ENCODE results near the gene ZNF385B. TPM values are rescaled to one million over a fixed set of nuclear protein-coding genes. Genes with fewer than 3 reads are reported as not detected.

Gene ZNF385B
- total RNA-seq, 2 donors from 2014 or later, result under 0.01 TPM; not detected in 1

DNA sequence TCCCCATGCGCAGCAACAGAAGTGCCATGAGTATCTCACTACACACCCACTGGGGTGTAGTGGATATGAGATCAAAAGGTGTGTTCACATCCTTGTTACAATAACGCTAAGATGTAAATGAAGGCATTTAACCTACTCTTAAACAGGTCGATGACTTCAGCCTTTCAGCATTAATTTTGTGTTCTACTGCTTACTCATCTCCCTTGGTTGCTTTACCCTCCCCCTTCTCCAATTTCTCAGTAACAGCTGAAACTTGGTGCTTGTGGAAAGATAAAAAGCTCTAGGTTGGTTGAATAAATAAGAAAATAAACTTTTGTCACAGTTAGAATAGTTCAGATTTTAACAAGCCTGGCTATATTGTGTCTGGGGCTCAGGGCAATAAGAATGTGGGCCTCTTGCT is 449.3 kb downstream of the ZNF385B start:
- Histone ChIP-seq H3K36me3 (replicated peaks in 1 of 2; ENCODE audit: insufficient read depth in 1 of 2, low read depth in 2 of 2) (no peaks in the 10 kb centered on the region), H3K27ac (no peak overlapping the region), H3K27me3 (no peaks in the 10 kb centered on the region), H3K9me3 (no peaks in the 10 kb centered on the region), H3K4me1 (no peaks in the 10 kb centered on the region), H3K4me3 (no peak overlapping the region)
- no peak for TF ChIP-seq CTCF (IDR thresholded peaks at IDR 0.05)
- no peak for TF ChIP-seq POLR2A (IDR thresholded peaks at IDR 0.05)
- 66 to 70% methylated on average over 3 of the region's 3 CpGs for WGBS, 2 donors
- ATAC-seq, result no peak
- intact Hi-C loops (cut with DNase I), result no loop called here
- DNase-seq, result no peak

DNA sequence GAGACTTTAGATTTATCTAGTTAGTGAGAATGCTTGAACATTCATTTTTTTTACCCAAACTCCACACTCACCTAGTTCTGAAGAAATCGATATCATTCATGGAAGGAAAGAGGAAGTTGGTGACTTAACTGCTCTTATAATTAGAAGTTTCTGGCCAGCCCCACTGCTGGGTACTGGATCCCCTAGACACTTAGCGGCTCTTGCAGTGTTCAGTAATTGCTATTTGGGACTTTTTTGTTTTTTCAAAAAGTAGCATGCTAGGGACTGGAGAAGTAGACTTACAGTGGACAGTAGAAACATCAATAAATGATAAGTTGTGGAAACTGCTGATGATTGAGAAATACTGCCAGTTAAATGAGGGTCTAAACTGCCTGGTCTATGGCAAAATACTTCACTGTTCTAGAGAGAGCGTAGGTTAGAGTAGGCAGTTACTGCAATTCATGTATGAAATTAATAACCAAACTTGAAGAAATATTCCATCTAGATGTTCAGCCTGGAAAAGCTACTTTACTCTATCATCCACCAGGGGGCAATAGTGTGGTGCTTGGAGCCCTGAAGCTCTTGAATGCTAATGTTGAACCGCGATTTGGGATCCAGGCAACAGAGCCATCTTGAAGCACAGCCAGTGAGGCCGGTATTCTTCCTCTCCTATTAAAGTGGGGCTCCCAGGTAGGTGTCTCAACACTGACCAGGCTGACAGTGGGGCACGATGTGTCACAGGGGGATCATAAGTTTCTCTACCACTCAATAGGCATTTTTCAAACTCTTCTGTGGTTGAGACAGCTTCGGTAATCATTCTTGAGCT is 450.7 kb downstream of the ZNF385B start:
- ATAC-seq (peak; percentile 74), DNase-seq (peak; percentile 49 to 67 (median 61))
- Histone ChIP-seq H3K4me1 (no peaks in the 10 kb centered on the region), H3K27ac (no peak overlapping the region), H3K36me3 (replicated peaks in 1 of 2; ENCODE audit: insufficient read depth in 1 of 2, low read depth in 2 of 2) (no peaks in the 10 kb centered on the region), H3K27me3 (no peaks in the 10 kb centered on the region), H3K4me3 (no peak overlapping the region), H3K9me3 (no peaks in the 10 kb centered on the region)
- TF ChIP-seq POLR2A (IDR thresholded peaks at IDR 0.05) (no peak), CTCF (IDR thresholded peaks at IDR 0.05) (peak; percentile 63 to 75 (median 72))
- WGBS, 2 donors, result 24 to 25% methylated on average over 7 to 8 of the region's 8 CpGs
- intact Hi-C loops (cut with DNase I), result no loop called here

DNA sequence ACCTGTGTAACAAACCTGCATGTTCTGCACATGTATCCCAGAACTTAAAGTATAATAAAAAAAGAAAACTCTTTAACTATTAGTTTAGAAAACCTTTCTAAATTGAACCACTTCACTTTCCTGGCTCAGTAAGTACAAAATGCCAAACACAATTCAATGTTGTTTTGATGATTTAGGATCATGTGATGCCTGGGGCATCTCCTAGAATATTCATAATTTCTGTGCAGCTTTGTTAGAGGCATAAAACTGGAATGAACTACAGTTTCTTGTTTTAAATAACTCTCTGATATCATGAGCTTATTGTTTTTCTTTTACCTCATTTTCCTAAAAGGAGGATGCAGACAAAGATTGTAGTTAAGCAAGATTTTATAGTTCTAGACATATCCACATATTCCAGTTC is 457.8 kb downstream of the ZNF385B start:
- no peaks in the 10 kb centered on the region for H3K36me3 ChIP-seq (replicated peaks in 1 of 2; ENCODE audit: insufficient read depth in 1 of 2, low read depth in 2 of 2)
- no peaks in the 10 kb centered on the region for H3K4me1 ChIP-seq
- H3K9me3 ChIP-seq, result no peaks in the 10 kb centered on the region
- ATAC-seq (no peak), DNase-seq (no peak)
- H3K4me3 ChIP-seq, result no peak overlapping the region
- intact Hi-C loops (cut with DNase I), result no loop called here
- no peaks in the 10 kb centered on the region for H3K27me3 ChIP-seq
- TF ChIP-seq CTCF (IDR thresholded peaks at IDR 0.05) (no peak), POLR2A (IDR thresholded peaks at IDR 0.05) (no peak)
- H3K27ac ChIP-seq, result no peak overlapping the region

DNA sequence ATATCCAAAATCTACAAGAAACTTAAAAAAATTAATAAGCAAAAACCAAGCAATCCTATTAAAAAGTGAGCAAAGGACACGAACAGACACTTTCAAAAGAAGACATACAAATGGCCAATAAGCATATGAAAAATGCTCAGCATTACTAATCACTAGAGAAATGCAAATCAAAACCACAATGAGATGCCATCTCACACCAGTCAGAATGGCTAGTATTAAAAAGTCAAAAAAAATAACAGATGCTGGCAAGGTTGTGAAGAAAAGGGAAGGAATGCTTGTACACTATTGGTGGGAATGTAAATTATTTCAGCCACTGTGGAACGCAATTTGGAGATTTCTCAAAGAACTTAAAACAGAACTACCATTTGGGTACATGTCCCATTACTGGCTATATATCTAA is 467.9 kb downstream of the ZNF385B start:
- TF ChIP-seq POLR2A (IDR thresholded peaks at IDR 0.05), result no peak
- TF ChIP-seq CTCF (IDR thresholded peaks at IDR 0.05), result no peak
- 74 to 78% methylated on average over 2 of the region's 2 CpGs for WGBS, 2 donors
- H3K9me3 ChIP-seq, result no peaks in the 10 kb centered on the region
- H3K4me3 ChIP-seq, result no peak overlapping the region
- no peaks in the 10 kb centered on the region for H3K4me1 ChIP-seq
- DNase-seq, result no peak
- ATAC-seq, result no peak
- intact Hi-C loops (cut with DNase I), result no loop called here
- no peaks in the 10 kb centered on the region for H3K27me3 ChIP-seq
- no peaks in the 10 kb centered on the region for H3K36me3 ChIP-seq (replicated peaks in 1 of 2; ENCODE audit: insufficient read depth in 1 of 2, low read depth in 2 of 2)
- no peak overlapping the region for H3K27ac ChIP-seq

MicroRNAs encoded within 50 kb of the gene (microRNA counts, 767-probe panel; counts per million panel counts)
- 0 to 736 counts per million in 2 donors for microRNA hsa-miR-1258

Small RNA genes within 50 kb of the gene (microRNA-seq; reads per million reads assigned to microRNA genes)
- gene MIR1258 (ENCODE audit: borderline number of aligned reads in 2 of 2, borderline replicate concordance in 2 of 2), result 0 to 0.45 reads per million in 2 donors

Small RNA genes within 50 kb of the gene (small RNA-seq; reads per million reads assigned to genes)
- gene MIR1258, result not detected

Other genes with a start within 250 kb of the ZNF385B start
- 10 to 100 TPM in 1 of 2 donors, 1 to 10 TPM in 1; 8.2 to 11.7 TPM for gene CWC22, start 145.7 kb upstream of the ZNF385B start, total RNA-seq

Data from body of pancreas (tissue), 4 donors.